ENCODE data around the gene NHEJ1.
A peak's percentile ranks its signal among the peaks of the same experiment; 100 is the strongest.
"Not testable (repeated sequence)": the region's sequence is repeated elsewhere in the genome, so short reads cannot be mapped to it uniquely, and the experiment has no call there.

NHEJ1 gene, protein sequence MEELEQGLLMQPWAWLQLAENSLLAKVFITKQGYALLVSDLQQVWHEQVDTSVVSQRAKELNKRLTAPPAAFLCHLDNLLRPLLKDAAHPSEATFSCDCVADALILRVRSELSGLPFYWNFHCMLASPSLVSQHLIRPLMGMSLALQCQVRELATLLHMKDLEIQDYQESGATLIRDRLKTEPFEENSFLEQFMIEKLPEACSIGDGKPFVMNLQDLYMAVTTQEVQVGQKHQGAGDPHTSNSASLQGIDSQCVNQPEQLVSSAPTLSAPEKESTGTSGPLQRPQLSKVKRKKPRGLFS

DNA sequence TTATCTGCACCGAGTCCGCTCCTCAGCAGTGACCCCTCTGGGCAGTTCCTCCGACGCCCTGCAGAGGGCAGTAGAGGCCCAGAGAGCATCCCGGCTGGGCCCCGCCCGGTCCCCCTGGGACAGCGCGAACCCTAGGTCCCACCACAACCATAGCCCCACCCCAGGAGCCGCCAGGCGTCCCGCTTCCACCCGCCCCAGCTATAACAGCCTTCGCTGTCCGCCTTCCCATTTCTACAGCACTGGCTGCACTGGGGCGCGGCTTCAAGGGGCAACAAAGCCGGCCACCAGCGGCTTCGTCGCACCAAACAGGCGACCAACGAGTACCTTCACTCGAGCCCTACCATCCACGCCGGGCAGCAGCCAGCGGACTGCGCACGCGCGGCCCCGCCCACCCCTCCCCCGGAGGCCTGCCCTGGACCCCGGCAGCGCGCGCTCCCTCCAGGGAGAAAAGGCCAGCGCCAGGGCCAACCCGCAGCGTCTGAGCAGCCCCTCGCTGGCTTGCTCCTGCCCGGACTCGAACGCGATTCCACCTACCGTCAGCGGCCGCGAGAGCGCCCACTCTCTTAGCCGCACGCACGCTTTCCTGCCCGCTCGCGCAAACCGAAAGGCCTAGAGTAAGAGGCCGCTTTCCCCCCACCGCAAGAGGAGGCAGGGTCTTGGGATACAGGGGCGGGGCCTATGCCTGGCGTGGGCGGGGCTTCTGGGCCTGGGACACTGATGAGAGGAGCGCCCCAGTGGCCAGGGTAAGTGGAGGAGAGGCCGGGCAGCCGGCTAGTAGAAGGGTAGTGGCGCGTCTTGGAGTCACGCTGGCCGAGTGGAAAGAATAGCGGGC lies at the start of gene NHEJ1:
Gene NHEJ1, minus strand, starts transcription at position 630 of the 832 bp plus-strand sequence. CDS start 2,453 bp downstream, outside the sequence.
- DNase-seq: peak; percentile 68 to 99 (median 92)

DNA sequence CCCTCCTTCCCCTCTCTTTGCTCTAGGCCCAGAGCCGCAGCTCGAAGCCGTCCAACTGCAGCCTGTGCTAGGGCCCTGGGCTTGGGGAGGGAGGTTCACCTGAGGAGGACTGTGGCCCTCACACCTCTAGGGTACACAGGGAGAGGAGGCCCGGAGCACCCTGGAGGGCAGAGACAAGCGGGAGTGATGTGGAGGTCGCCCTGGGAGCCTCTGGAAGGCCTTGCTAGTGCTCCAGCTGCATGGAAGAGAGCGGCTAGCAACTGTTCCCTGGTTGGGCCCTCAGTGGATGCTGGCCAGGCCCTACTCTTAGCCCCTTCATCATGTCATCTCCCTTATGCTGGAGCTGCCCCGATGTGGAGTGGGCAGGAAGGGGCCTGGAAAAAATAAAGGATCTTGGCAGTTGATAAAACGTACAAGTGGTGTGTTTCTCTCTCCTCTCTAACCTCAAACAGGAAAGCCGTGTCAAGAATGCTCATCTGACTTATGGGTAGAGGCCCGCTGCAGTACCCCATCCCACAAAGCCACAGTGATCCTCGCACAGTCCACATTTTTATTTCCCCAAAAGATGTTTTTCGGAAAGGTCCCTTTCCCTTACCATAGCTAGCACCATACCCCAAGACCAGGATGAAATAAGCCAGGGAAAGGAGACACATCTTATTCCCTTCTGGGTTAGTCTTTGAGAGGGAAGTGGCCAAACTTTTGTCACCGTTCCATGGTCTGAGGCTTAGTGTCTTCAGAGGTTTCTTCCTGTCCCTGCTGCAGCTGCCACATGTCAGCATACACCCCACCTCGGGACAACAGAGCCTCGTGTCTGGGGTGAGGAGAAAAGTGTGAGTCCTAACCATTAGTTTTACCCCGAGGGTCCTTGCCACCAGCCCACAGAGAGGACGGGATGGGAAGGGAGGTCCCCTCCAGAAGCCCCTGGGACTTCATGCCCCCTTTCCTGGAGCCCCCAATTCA lies 48.9 kb upstream of the NHEJ1 start:
- no peak for DNase-seq

DNA sequence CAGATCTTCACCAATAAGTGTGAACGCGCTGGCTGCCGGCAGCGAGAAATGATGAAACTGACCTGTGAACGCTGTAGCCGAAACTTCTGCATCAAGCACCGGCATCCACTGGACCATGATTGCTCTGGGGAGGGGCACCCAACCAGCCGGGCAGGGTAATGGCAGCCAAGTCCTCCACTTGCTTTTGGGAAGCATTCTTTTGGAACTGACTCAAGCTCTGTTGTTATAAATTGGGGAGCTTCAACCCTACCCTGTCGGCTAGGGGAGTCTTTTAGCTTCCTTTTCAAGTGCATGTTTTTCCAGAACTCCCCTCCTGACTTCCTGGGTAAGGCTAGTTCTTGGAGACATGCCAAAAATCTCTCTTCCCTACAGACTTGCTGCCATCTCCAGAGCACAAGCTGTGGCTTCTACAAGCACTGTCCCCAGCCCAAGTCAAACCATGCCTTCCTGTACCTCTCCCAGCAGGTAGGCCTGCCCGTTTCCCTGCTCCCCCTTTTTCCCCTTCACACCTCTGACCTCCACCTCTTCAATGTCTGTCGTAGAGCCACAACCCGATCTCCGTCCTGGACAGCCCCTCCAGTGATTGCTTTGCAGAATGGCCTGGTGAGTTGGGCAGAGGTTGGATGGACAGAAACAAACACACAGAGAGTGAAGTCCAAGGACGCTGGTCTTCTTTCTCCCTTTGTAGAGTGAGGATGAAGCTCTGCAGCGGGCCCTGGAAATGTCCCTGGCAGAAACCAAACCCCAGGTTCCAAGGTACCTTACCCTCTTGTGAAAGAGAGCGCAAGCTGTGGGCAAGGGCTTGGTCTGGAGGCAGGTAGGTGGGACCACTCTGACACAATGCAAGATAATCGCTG lies 47.5 kb upstream of the NHEJ1 start:
- no peak for DNase-seq

DNA sequence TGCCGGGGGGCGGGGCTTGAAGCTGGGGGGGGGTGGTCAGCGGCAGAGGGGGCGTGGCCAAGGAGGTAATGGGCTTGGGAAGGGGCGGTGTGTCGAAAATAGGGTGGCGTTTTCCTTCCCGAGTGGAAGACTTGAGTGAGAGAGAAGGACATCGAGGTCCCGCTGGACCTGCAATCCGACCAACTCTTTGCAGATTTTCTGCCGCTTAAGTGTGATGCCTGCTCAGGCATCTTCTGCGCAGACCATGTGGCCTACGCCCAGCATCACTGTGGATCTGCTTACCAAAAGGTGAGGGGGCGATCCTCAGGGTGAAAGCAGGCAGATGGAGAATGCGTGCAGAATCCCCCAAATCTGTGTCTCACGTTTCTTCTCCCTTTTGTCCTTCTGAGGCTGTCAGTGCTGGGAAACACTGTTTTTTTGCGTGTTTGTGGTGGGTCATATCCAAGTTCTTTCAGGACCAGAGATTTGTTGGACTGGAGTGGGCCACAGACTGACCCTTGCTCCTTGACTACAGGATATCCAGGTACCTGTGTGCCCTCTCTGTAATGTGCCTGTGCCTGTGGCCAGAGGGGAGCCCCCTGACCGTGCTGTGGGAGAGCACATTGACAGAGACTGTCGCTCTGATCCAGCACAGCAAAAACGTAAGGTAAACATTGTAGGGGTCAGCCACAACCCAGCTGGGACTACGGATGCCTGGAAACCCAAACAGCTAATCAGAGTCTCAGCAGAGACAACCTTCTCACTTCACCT lies 46.7 kb upstream of the NHEJ1 start:
- peak in 3 of 51 donors; percentile 35 to 75 (median 71) for DNase-seq

DNA sequence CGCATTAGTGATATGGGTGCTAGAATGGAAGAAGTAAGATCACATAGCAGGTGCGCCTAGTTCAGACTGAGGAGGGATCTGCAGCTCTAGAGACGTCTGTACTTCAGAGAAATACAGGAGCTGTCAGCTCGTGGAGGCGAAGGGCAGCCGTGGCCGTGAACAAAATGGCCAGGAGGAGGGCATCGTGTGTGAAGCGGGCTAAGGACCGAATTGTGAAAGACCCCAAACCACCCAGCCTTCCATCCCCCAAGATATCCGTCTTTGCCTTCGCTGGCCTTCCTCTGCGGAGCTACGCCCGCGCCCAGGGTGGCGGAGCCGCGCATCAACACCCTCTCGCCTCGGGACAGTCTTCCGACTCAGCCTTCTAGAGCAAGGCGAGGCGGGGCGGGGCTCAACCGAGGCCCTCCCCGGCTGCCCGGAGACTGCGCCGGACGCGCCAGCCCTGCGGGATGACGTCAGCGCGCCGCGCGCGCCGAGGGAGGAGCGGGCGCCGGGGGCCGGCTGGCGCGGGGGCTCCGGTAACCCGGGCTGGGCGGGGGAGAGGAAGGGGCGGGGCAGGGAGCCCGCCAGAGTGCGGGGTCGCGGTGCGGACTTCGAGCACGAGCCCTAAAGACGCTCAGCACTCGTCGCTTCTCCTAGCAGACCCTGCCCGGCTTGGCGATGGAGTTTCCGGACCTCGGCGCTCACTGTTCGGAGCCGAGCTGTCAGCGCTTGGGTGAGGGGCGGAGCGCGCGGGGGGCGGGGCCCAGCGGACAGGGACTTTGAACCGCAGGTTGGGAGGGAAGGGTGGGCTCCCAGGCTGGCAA lies 45.9 kb upstream of the NHEJ1 start, which contains the start of gene ZFAND2B:
Gene ZFAND2B, plus strand, starts transcription at position 455 of the 806 bp plus-strand sequence. Its CDS starts 206 bp downstream, at position 661.
- DNase-seq: peak; percentile 60 to 97 (median 91)

DNA sequence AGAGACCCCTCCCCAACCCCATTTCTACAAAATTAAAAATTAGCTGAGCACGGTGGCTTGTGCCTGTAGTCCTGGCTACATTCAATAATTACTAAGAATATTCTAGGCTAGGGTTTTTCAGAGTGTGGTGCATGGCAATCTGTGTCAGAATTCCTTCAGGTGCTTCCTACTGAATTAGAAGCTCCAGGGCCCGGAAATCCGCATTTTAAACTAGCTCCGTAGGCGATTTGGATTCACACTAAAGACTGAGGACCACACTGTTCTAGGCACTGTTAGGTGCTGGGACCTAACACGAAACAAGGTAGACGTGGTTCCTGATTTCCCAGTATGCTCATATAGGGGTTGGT lies 45.3 kb upstream of the NHEJ1 start:
- DNase-seq: peak in 1 of 51 donors; percentile 34

DNA sequence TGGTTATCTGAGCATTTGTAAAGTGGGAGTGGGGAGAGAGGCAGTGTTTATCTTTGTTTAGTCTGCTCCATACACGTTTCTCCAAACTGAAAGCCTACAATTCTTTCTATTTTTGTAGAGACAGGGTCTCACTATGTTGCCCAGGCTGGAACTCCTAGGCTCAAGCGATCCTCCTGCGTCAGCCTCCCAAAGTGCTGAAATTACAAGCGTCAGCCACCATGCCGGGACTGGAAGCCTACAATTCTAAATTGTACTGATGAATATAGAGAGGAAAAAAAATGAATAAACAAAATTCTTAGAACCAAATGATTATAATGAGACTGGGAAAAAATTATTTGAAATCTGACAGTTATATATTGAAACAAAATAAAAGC lies 44.5 kb upstream of the NHEJ1 start:
- no peak for DNase-seq

DNA sequence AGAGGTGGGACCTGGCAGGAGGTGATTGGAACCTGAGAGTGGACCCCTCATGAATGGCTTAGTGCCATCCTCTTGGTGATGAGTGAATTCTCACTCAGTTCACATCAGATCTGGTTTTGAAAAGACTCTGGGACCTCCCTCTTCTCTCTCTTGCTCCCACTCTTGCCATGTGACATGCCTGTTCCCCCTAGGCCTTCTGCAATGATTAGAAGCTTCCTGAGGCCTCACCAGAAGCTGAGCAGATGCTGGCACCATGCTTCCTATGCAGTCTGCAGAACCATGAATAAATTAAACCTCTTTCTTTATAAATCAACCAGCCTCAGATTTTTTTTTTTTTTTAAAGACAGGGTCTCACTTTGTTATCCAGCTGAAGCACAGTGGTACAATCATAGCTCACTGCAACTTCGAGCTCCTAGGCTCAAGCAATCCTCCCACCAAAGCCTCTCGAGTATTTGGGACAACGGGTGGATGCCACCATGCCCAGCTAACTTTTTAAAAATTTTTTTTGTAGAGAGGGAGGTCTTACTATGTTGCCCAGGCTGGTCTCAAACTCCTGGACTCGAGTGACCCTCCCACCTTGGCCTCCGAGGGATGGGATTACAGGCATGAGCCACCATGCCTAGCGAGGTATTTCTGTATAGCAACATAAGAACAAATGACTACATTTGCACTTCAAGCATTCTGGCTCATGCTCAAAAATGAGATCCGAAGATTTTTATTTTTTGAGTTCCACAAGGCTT lies 44.0 kb upstream of the NHEJ1 start:
- DNase-seq: no peak

DNA sequence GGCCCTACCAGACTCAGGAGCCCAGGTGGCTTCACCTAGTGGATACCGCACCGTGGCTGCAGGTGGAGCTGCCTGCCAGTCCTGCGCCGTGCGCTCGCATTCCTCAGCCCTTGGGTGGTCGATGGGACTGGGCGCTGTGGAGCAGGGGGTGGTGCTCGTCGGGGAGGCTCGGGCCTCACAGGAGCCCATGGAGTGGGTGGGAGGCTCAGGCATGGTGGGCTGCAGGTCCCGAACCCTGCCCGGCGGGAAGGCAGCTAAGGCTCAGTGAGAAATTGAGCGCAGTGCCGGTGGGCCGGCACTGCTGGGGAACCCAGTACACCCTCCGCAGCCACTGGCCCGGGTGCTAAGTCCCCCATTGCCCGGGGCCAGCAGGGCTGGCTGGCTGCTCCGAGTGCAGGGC lies 40.7 kb upstream of the NHEJ1 start:
- not testable (repeated sequence) for DNase-seq

DNA sequence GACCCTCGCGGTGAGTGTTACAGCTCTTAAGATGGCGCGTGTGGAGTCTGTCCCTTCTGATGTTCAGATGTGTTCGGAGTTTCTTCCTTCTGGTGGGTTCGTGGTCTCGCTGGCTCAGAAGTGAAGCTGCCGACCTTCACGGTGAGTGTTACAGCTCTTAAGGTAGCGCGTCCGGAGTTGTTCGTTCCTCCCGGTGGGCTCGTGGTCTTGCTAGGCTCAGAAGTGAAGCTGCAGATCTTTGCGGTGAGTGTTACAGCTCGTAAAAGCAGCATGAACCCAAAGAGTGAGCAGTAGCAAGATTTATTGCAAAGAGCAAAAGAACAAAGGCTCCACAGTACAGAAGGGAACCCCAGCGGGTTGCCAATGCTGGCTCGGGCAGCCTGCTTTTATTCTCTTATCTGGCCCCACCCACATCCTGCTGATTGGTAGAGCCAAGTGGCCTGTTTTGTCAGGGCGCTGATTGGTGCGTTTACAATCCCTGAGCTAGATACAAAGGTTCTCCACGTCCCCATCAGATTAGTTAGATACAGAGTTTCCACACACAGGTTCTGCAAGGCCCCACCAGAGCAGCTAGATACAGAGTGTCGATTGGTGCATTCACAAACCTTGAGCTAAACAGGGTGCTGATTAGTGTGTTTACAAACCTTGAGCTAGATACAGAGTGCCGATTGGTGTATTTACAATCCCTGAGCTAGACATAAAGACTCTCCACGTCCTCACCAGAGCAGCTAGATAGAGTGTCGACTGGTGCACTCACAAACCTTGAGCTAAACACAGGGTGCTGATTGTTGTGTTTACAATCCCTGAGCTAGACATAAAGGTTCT lies 40.1 kb upstream of the NHEJ1 start:
- DNase-seq: peak in 3 of 51 donors; percentile 7 to 20 (median 13)

DNA sequence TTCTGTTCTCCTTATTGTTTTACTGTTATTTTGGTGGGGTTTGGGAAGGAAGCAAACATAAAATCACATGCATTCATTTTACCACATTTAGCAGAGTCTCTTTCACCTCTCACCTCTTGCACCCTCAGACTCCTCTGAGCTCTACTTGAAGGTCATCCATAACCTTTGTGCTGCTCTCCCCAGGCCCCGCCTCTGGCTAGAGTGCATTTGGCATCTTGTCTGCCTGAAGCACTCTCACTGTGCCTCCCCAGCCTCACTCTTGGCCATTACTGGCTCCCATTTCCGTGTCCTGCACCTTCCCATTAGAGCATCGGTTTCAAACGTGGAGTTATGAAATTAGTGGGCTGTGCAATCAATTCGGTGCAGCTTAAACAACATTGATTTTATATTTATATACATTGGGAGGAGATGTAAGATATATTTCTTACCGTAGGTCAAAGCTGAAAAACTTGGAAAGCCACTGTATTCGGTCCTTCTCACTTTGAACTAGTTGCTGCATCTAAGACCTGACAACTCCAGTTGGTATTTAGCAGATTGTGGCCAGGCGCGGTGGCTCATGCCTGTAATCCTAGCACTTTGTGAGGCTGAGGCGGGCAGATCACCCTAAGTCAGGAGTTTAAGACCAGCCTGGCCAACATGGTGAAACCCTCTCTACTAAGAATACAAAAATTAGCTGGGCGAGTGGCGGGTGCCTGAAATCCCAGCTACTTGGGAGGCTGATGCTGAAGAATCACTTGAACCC lies 39.0 kb upstream of the NHEJ1 start:
- DNase-seq: no peak

DNA sequence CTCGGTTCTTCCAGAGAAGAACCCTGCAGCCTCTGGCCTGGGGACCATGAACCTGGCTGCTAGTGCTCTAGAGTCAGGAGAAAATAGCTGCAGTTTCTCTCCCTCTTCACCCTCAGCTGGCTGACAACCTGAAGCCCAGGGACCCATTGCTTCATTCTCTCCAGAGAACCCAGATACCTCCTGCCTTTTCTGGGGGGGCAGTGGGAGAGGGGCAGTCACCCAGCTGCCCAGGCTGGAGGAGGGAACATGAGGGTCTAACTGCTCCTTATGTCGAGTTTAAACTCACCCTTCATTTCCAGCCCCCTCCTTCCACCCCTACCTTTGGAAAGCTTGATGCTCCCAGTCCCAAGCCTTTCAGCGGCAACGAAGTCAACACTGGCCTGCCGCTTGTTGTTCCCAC lies 38.4 kb upstream of the NHEJ1 start:
- DNase-seq: no peak

DNA sequence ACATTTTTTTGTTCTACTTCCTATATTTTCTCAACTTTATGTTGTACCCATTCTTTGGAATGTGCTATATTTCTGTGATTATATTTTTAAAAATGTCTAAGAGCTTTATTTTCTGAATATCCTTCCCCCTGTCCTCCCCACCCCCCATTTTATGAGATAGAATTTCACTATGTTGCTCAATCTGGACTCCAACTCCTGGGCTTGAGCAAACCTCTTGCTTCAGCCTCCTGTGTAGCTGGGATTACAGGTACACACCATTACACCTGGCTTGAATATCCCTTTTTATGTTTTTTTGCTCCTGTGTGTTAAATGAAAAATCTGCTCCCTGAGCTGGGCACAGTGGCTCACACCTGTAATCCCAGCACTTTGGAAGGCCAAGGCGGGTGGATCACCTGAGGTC lies 36.8 kb upstream of the NHEJ1 start:
- no peak for DNase-seq

DNA sequence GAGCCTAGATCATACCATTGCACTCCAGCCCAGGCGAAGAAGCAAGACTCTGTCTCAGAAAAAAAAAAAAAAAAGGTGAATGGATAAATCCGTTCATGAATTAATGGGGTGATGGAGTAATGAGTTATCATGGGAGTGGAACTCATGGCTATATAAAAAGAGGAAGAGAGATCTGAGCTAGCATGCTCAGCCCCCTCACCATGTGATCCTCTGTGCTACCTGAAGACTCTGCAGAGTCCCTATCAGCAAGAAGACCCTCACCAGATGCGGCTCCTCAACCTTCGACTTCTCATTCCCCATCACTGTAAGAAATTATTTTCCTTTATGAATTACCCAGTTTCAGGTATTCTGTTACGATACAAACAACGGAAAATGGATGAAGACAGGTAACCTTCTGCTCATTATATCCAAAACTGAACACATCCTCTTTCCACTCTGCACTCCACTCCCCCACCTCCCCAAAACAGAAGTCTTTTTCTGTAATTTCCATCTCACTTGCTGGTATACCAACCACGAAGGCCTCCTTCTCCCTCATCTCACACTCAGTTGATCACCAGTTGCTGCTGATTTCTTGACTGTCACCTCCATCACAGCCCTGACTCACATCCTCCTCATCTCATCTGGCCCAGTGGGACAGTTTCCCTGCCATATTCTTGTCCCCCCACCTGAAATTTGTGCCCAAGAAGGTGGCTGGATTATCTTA lies 26.3 kb upstream of the NHEJ1 start:
- DNase-seq: no peak

DNA sequence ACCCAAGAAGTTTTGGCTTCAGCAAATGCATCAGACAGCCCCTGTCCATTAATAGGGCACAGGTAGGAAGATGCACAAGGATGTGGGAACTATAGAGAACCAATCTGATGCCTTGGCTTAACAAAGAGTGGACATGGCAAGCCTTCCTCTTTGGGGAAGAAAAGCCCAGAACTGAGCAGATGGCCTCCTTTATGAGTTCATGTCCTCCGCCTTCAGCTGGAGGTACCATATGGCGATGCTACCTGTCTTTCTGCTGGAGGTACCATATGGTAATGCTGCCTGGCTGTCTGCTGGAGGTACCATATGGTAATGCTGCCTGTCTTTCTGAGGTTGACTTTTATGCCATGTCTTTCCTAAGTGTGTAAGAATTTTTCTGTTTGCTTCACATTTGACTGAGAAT lies 23.5 kb upstream of the NHEJ1 start:
- DNase-seq: no peak

All from hypothalamus (tissue), 51 donors.